Neural crest cell (in vitro differentiated cells): Measurements from ENCODE around the gene PIK3R1. TPM values are rescaled to one million over a fixed set of nuclear protein-coding genes. Genes with fewer than 3 reads are reported as not detected.

Experiments
- DNase-seq: peaks from one replicate; pipeline ENCODE4 v3.0.0; 2021; ENCODE audit warnings: low read depth, mixed read lengths, low spot score
- H3K27ac Mint-ChIP-seq: one replicate; pipeline ENCODE4 v1.8.0; 2021; ENCODE audit warnings: mild to moderate bottlenecking, mixed read lengths; ENCODE audit not compliant: unreplicated experiment
- H3K27me3 Mint-ChIP-seq: 2 replicates; pipeline ENCODE4 v1.8.0; 2021; ENCODE audit warnings: low read depth, mild to moderate bottlenecking, mixed read lengths
- H3K36me3 Mint-ChIP-seq: 2 replicates; pipeline ENCODE4 v1.8.0; 2021; ENCODE audit warnings: low read depth, mild to moderate bottlenecking, mixed read lengths
- H3K4me1 Mint-ChIP-seq: 2 replicates; pipeline ENCODE4 v1.8.0; 2021; ENCODE audit warnings: mixed read lengths
- H3K4me3 Mint-ChIP-seq: one replicate; pipeline ENCODE4 v1.8.0; 2021; ENCODE audit warnings: mild to moderate bottlenecking, mixed read lengths
- H3K9me3 Mint-ChIP-seq: 2 replicates; pipeline ENCODE4 v1.8.0; 2021; ENCODE audit warnings: mixed read lengths
- total RNA-seq: library from RNA; stranded (reverse); gene quantifications from 2 replicates; pipeline ENCODE4 v1.2.1, GENCODE V29; 2021
- TF ChIP-seq, protein P1 (sequence below): fragments of 200-600 bp; sonication (generic); conservative IDR thresholded peaks from 2 replicates; pipeline ENCODE4 v1.5.0; 2021; ENCODE audit warnings: antibody characterized with exemption, mild to moderate bottlenecking

PIK3R1 gene
- total RNA-seq, 1 donor from 2014 or later = 59.9 TPM

DNA sequence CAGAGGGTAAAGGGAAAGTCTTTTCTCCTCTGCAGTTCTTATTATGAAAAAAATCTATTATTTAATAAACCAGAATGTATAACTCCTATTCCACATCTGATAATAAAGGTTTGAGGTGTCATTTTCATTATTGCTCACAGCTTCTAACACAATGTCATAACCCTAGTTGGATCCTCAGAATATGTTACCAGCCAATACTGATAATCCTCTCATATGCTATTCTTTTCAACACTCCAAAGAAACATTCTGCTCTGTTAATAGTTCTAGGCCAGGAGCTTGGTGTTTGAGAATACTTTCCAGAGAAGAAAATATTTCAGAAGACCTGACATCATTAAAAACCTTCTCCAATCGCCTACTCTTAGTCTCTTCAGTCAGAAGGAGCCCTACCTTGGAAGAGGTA is 127.1 kb downstream of the PIK3R1 start:
- Mint-ChIP-seq H3K27ac (no peak overlapping the region), H3K4me3 (no peak overlapping the region), H3K27me3 (no peaks in the 10 kb centered on the region), H3K9me3 (peaks cover 12% of the 10 kb centered on the region), H3K36me3 (peaks cover 4% of the 10 kb centered on the region), H3K4me1 (peaks cover 11% of the 10 kb centered on the region)
- TF ChIP-seq, protein P1, sequence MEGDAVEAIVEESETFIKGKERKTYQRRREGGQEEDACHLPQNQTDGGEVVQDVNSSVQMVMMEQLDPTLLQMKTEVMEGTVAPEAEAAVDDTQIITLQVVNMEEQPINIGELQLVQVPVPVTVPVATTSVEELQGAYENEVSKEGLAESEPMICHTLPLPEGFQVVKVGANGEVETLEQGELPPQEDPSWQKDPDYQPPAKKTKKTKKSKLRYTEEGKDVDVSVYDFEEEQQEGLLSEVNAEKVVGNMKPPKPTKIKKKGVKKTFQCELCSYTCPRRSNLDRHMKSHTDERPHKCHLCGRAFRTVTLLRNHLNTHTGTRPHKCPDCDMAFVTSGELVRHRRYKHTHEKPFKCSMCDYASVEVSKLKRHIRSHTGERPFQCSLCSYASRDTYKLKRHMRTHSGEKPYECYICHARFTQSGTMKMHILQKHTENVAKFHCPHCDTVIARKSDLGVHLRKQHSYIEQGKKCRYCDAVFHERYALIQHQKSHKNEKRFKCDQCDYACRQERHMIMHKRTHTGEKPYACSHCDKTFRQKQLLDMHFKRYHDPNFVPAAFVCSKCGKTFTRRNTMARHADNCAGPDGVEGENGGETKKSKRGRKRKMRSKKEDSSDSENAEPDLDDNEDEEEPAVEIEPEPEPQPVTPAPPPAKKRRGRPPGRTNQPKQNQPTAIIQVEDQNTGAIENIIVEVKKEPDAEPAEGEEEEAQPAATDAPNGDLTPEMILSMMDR = no peak
- no peak for DNase-seq

DNA sequence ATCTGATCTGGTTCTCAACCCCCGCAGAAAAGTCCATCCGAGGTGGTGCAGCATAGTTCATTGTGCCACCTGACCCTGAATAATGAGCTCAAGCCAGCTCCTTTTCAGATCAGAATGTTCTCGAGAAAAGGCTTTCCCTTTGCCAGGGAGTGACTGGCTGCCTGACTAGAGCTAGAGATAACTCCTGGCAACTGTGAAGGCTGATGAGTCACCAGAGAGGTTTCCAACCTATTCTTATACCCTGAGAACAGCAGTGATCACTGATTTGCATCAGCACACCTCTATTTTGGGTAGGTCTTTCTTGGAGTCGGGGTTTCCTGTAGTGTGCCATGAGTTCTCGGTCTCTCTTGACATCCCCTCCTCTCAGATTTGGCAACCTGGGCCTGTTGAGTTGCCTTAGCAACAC is 127.9 kb downstream of the PIK3R1 start:
- H3K27ac Mint-ChIP-seq = no peak overlapping the region
- TF ChIP-seq, protein P1 = no peak
- H3K36me3 Mint-ChIP-seq = peaks cover 4% of the 10 kb centered on the region
- no peak overlapping the region for H3K4me3 Mint-ChIP-seq
- peaks cover 11% of the 10 kb centered on the region for H3K4me1 Mint-ChIP-seq
- no peaks in the 10 kb centered on the region for H3K27me3 Mint-ChIP-seq
- peaks cover 18% of the 10 kb centered on the region for H3K9me3 Mint-ChIP-seq
- no peak for DNase-seq

DNA sequence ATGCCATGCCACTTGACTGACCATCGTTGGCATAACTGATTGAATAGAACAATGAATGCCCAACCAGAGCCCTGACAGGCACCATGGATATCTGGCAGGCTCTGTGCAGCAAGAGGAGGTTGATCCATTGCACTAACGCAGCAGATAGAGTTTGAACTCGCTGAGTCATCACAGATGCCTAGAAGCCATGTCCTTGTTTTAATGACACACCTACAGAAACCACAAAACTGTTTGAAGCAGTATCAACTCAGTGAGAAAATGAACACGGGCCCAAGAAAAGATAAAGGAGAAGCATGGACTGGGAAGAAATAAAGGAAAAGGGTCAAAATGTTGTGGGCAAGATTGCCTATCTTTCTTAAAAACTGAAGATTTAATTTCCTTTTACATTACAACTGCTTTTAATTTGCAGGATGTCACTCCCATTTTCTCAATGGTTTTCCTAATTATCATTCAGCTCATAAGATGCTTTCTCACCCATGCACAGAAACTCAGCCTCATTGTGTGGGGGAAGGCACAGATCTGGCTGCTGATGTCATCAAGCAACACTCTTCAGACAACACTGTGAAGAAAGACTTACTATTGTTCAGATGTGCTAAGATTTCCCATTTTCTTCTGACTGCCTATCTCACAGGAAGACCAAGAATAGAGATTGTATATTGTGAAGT is 129.0 kb downstream of the PIK3R1 start:
- H3K9me3 Mint-ChIP-seq = peaks cover 20% of the 10 kb centered on the region
- DNase-seq = no peak
- no peaks in the 10 kb centered on the region for H3K27me3 Mint-ChIP-seq
- no peak overlapping the region for H3K27ac Mint-ChIP-seq
- TF ChIP-seq, protein P1 = no peak
- H3K4me3 Mint-ChIP-seq = no peak overlapping the region
- H3K36me3 Mint-ChIP-seq = peaks cover 4% of the 10 kb centered on the region
- peaks cover 11% of the 10 kb centered on the region for H3K4me1 Mint-ChIP-seq

DNA sequence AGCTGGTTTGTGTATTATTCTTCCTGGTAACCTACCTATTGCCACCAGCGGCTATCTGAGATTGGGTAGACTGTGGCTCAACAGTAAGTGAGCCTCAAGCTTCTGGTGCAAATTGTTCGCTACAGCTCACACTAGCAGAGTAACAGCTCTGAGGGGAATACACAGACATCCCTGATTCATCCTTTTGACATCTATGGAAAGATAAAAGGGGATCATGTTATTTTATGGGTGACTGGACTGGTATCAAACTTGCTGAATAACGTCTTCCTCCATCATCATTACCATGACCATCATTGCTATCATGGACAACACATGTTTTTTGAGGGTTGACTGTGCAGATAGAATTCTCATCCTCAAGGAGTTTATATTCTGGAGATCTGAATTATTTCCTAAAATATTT is 129.6 kb downstream of the PIK3R1 start:
- Mint-ChIP-seq H3K9me3 (peaks cover 20% of the 10 kb centered on the region), H3K36me3 (peaks cover 4% of the 10 kb centered on the region), H3K4me1 (peaks cover 11% of the 10 kb centered on the region), H3K4me3 (no peak overlapping the region), H3K27ac (no peak overlapping the region), H3K27me3 (no peaks in the 10 kb centered on the region)
- DNase-seq = no peak
- TF ChIP-seq, protein P1 = no peak

DNA sequence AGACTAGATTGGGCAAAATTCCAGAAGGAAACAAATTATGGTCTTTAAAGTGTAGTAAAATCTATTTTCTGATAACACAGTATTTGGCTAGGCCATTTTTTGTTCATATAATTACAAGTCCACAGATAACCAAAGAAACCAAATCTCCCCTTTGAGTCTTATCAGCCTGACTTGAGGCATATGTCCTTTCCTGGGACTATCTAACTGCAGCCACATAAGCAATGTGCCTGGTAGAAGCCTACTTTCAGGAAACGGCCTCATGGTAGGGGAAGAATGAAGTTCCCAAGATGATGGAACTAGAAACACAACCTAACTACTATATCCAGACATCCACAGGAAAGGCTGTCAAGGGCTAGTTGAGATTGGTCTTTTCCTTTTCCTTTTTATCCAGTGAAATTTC is 130.0 kb downstream of the PIK3R1 start:
- H3K4me1 Mint-ChIP-seq = peaks cover 11% of the 10 kb centered on the region
- no peak for DNase-seq
- TF ChIP-seq, protein P1 = no peak
- no peak overlapping the region for H3K27ac Mint-ChIP-seq
- no peaks in the 10 kb centered on the region for H3K27me3 Mint-ChIP-seq
- H3K4me3 Mint-ChIP-seq = no peak overlapping the region
- H3K36me3 Mint-ChIP-seq = peaks cover 4% of the 10 kb centered on the region
- H3K9me3 Mint-ChIP-seq = peaks cover 20% of the 10 kb centered on the region
